Sigmoid colon (tissue), 7 donors: ENCODE measurements around the gene CRY2. TPM values are rescaled to one million over a fixed set of nuclear protein-coding genes. Genes with fewer than 3 reads are reported as not detected.
A peak's percentile ranks its signal among the peaks of the same experiment; 100 is the strongest.

Experiments used
- DNase-seq: peaks from one replicate; pipeline ENCODE4 v3.0.0-alpha.2; 2019
- H3K27ac ChIP-seq, 4 donors: fragments of 200-600 bp; sonication (generic); one replicate each; pipeline ENCODE4 v1.5.1; 2016 to 2019; ENCODE audit warnings: mild to moderate bottlenecking in 1 of 4
- H3K27me3 ChIP-seq, 3 donors: fragments of 200-600 bp; sonication (generic); one replicate each; pipeline ENCODE4 v1.5.1; 2019; ENCODE audit warnings: mild to moderate bottlenecking in 1 of 3
- H3K36me3 ChIP-seq, 4 donors: fragments of 200-600 bp; sonication (generic); one replicate each; pipeline ENCODE4 v1.5.1; 2016 to 2019
- H3K4me1 ChIP-seq, 4 donors: fragments of 200-600 bp; sonication (generic); one replicate each; pipeline ENCODE4 v1.5.1; 2017 to 2019
- H3K4me3 ChIP-seq, 4 donors: fragments of 200-600 bp; sonication (generic); one replicate each; pipeline ENCODE4 v1.5.1; 2017 to 2019; ENCODE audit warnings: mild to moderate bottlenecking in 2 of 4, moderate library complexity in 1 of 4
- H3K9me3 ChIP-seq, 4 donors: fragments of 200-600 bp in 3 of 4; sonication (generic) in 3 of 4; one replicate each; pipeline versions ENCODE4 v1.5.1 to v1.6.1; 2013 to 2019
- EP300 ChIP-seq, 4 donors: sonication (generic); formaldehyde crosslinking; IDR thresholded peaks; one replicate each; pipeline ENCODE4 v1.6.1; 2017; ENCODE audit warnings: antibody characterized with exemption in 4 of 4
- POLR2A ChIP-seq, 2 donors: fragments of 450-650 bp; IDR thresholded peaks; one replicate each; pipeline ENCODE4 v1.6.1; 2016; ENCODE audit warnings: antibody characterized with exemption in 2 of 2, mild to moderate bottlenecking in 2 of 2, moderate library complexity in 2 of 2
- POLR2AphosphoS5 ChIP-seq, 4 donors: sonication (generic); formaldehyde crosslinking; IDR thresholded peaks; one replicate each; pipeline ENCODE4 v1.6.1; 2017; ENCODE audit warnings: antibody characterized with exemption in 4 of 4
- WGBS, 2 donors: extraction: QIAGEN DNeasy Blood & Tissue Kit; methylation state at CpG; one replicate each; pipeline ENCODE4 v1.1.7; 2013; 5-methylcytosine and 5-hydroxymethylcytosine counted together
- intact Hi-C: fragments of 100-400 bp; cut with DNase I; formaldehyde crosslinking; loops from one replicate; pipeline ENCODE4 v1.15.1; 2023
- polyA plus RNA-seq, 3 donors: library from polyadenylated mRNA; stranded (reverse); fragments of 200-250 nt; gene quantifications; one replicate each; pipeline ENCODE4 v1.2.3, GENCODE V29; 2013
- total RNA-seq, 4 donors: library from RNA; depleted of rRNA; stranded (reverse); fragments of >200 nt; gene quantifications; one replicate each; pipeline ENCODE4 v1.1.0, GENCODE V29; 2016
- TF ChIP-seq, protein P1 (sequence below), 4 experiments: fragments of 450-650 bp in 3 of 4; fragments of 200-600 bp in 1 of 4; IDR thresholded peaks; one replicate each; pipeline ENCODE4 v1.5.1; 2016 to 2019; ENCODE audit warnings: antibody characterized with exemption in 4 of 4, mild to moderate bottlenecking in 3 of 4, moderate library complexity in 2 of 4
- donor health status: healthy with polysubstance abuse.
- donor health status: Bipolar disorder and iron deficiency.
- donor health status: healthy.

CRY2 gene
- total and polyA plus RNA-seq, 7 donors: 5.3 to 49.3 (median 27.5) TPM

GRCh38 chr11:45852712-45853101 is 5.4 kb downstream of the CRY2 start:
- TF ChIP-seq, protein P1, sequence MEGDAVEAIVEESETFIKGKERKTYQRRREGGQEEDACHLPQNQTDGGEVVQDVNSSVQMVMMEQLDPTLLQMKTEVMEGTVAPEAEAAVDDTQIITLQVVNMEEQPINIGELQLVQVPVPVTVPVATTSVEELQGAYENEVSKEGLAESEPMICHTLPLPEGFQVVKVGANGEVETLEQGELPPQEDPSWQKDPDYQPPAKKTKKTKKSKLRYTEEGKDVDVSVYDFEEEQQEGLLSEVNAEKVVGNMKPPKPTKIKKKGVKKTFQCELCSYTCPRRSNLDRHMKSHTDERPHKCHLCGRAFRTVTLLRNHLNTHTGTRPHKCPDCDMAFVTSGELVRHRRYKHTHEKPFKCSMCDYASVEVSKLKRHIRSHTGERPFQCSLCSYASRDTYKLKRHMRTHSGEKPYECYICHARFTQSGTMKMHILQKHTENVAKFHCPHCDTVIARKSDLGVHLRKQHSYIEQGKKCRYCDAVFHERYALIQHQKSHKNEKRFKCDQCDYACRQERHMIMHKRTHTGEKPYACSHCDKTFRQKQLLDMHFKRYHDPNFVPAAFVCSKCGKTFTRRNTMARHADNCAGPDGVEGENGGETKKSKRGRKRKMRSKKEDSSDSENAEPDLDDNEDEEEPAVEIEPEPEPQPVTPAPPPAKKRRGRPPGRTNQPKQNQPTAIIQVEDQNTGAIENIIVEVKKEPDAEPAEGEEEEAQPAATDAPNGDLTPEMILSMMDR (IDR thresholded peaks at IDR 0.05): no peak
- no peak for TF ChIP-seq POLR2A (IDR thresholded peaks at IDR 0.05)
- no peak for TF ChIP-seq POLR2AphosphoS5 (IDR thresholded peaks at IDR 0.05)
- TF ChIP-seq EP300 (IDR thresholded peaks at IDR 0.05): no peak
- no peak for DNase-seq
- Histone ChIP-seq H3K4me1 (peaks cover 0 to 99% (median 96%) of the 10 kb centered on the region in 4 donors), H3K9me3 (no peaks in the 10 kb centered on the region), H3K27ac (peak overlapping the region; percentile 13 to 99 (median 88)), H3K27me3 (no peaks in the 10 kb centered on the region), H3K4me3 (no peak overlapping the region), H3K36me3 (no peaks in the 10 kb centered on the region)
- WGBS, 2 donors: 13 to 48% methylated on average over 1 of the region's 1 CpG
- intact Hi-C loops: no loop called here

GRCh38 chr11:45853332-45854219 is 6.3 kb downstream of the CRY2 start:
- no peak overlapping the region for H3K4me3 ChIP-seq
- H3K36me3 ChIP-seq: no peaks in the 10 kb centered on the region
- TF ChIP-seq POLR2AphosphoS5 (IDR thresholded peaks at IDR 0.05) (no peak), EP300 (IDR thresholded peaks at IDR 0.05) (no peak), POLR2A (IDR thresholded peaks at IDR 0.05) (no peak)
- TF ChIP-seq, protein P1 (IDR thresholded peaks at IDR 0.05): no peak
- 92% methylated on average over 7 of the region's 7 CpGs for WGBS, 2 donors
- intact Hi-C loops: no loop called here
- no peaks in the 10 kb centered on the region for H3K27me3 ChIP-seq
- H3K27ac ChIP-seq: peak overlapping the region; percentile 81 to 99 (median 88)
- no peak for DNase-seq
- H3K4me1 ChIP-seq: peaks cover 0 to 100% (median 99%) of the 10 kb centered on the region in 4 donors
- H3K9me3 ChIP-seq: no peaks in the 10 kb centered on the region

DNA sequence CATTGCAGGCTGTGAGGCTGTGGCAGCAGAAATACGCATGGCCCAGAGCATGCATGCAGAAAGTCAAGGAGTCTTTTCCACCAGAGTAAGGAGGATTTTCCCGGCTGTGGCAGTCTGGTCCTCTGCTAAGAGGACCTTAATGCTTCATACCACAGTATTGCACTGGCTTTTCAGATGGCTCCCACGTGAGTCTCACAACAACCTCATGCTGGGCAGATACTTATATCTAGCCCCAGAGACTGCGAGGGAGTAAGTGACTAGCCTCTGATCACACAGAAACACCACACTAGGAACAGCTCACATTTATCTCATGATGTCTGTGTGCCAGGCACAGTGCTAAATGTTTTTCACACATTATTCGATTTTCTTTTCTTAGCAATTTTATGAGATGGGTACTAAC is 8.0 kb downstream of the CRY2 start:
- Histone ChIP-seq H3K27me3 (no peaks in the 10 kb centered on the region), H3K9me3 (no peaks in the 10 kb centered on the region), H3K36me3 (peaks cover 0 to 6% (median 0%) of the 10 kb centered on the region in 4 donors), H3K27ac (peak overlapping the region; percentile 81 to 99 (median 88)), H3K4me1 (peaks cover 0 to 100% (median 99%) of the 10 kb centered on the region in 4 donors), H3K4me3 (no peak overlapping the region)
- DNase-seq: no peak
- intact Hi-C loops: no loop called here
- 75 to 76% methylated on average over 5 of the region's 5 CpGs for WGBS, 2 donors
- no peak for TF ChIP-seq EP300 (IDR thresholded peaks at IDR 0.05)
- TF ChIP-seq, protein P1 (IDR thresholded peaks at IDR 0.05): no peak
- no peak for TF ChIP-seq POLR2AphosphoS5 (IDR thresholded peaks at IDR 0.05)
- TF ChIP-seq POLR2A (IDR thresholded peaks at IDR 0.05): no peak

DNA sequence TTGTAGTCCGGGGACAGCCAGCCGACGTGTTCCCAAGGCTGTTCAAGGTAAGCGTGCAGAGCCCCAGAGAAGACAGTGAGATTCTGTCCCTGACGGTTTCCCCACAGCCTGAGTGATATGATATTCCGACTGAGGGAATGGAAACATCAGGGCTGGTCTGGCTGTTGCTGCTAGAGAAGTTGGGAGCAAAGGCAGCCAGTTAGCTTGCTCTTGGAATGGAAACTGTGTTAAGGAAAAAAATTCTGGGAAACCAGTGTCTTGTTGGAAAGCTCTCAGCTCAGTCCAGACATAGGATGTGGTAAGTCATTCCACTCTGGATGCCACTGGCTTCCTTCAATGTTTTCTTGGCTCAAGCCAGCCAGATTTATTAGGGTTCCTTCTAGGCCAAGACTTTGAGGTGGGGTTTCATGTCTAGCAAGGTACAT is 8.8 kb downstream of the CRY2 start:
- H3K9me3 ChIP-seq: no peaks in the 10 kb centered on the region
- H3K4me1 ChIP-seq: peaks cover 0 to 100% (median 99%) of the 10 kb centered on the region in 4 donors
- WGBS, 2 donors: 88 to 92% methylated on average over 6 of the region's 6 CpGs
- H3K36me3 ChIP-seq: peaks cover 0 to 11% (median under 1%) of the 10 kb centered on the region in 4 donors
- no peak overlapping the region for H3K4me3 ChIP-seq
- TF ChIP-seq EP300 (IDR thresholded peaks at IDR 0.05) (peak in 3 of 4 donors; percentile 12 to 82 (median 65)), POLR2A (IDR thresholded peaks at IDR 0.05) (no peak), POLR2AphosphoS5 (IDR thresholded peaks at IDR 0.05) (peak; percentile 62 to 93 (median 88))
- TF ChIP-seq, protein P1 (IDR thresholded peaks at IDR 0.05): no peak
- H3K27ac ChIP-seq: peak overlapping the region; percentile 81 to 99 (median 88)
- intact Hi-C loops: no loop called here
- H3K27me3 ChIP-seq: no peaks in the 10 kb centered on the region
- DNase-seq: peak; percentile 79
